PC-3 (cell line): Measurements from ENCODE around the gene CSHL1. TPM values are rescaled to one million over a fixed set of nuclear protein-coding genes. Genes with fewer than 3 reads are reported as not detected.
"Not testable (repeated sequence)": the region's sequence is repeated elsewhere in the genome, so short reads cannot be mapped to it uniquely, and the experiment has no call there.

ENCODE experiments used
- ATAC-seq: fragments of 200-7000 bp; cut with Tn5 transposase; 2 replicates; pipeline ENCODE4 v1.9.1; 2020; ENCODE audit warnings: mild to moderate bottlenecking, moderate library complexity
- BruUV-seq: library from RNA; stranded (reverse); fragments of 400-500 nt; replicated peaks from 2 replicates; lab custom pipeline; 2021; lab: Mats Ljungman, UMichigan
- CTCF ChIA-PET: fragments of 300-600 bp; sonication (Branson Sonifier 250); formaldehyde crosslinking; loops from one replicate; lab custom pipeline; 2022; ENCODE audit warnings: antibody characterized with exemption; lab: Charles Lee
- POLR2A ChIA-PET: fragments of 300-600 bp; sonication (Branson Sonifier 250); formaldehyde crosslinking; loops from one replicate; lab custom pipeline; 2022; ENCODE audit warnings: antibody characterized with exemption; ENCODE audit not compliant: unreplicated experiment; lab: Charles Lee
- DNase-seq: peaks from one replicate; pipeline ENCODE4 v3.0.0-alpha.2; 2015
- H2AFZ ChIP-seq: fragments of 300-600 bp; sonication (generic); 2 replicates; pipeline ENCODE4 v1.6.0; 2016; ENCODE audit warnings: antibody characterized with exemption, low read length
- H3F3A ChIP-seq: fragments of 300-600 bp; sonication (generic); one replicate; pipeline ENCODE4 v1.6.0; 2017; ENCODE audit warnings: antibody characterized with exemption, low read length, control low read depth, mild to moderate bottlenecking; ENCODE audit not compliant: unreplicated experiment
- H3K27ac ChIP-seq: fragments of 300-600 bp; sonication (generic); 2 replicates; pipeline ENCODE4 v1.5.1; 2016; ENCODE audit warnings: mild to moderate bottlenecking, low read length
- H3K27me3 ChIP-seq: fragments of 300-600 bp; sonication (generic); 2 replicates; pipeline ENCODE4 v1.6.1; 2016; ENCODE audit warnings: low read length, mixed read lengths
- H3K36me3 ChIP-seq: fragments of 300-600 bp; sonication (generic); 2 replicates; pipeline ENCODE4 v1.6.1; 2016; ENCODE audit warnings: low read depth, mixed run types, low read length, mixed read lengths
- H3K4me1 ChIP-seq: fragments of 300-600 bp; sonication (generic); 2 replicates; pipeline ENCODE4 v1.5.1; 2016; ENCODE audit warnings: low read length; ENCODE audit not compliant: insufficient read depth
- H3K4me2 ChIP-seq: fragments of 300-600 bp; sonication (generic); 2 replicates; pipeline ENCODE4 v1.6.0; 2016; ENCODE audit warnings: low read length
- H3K4me3 ChIP-seq: fragments of 300-600 bp; sonication (generic); 2 replicates; pipeline ENCODE4 v1.5.1; 2016; ENCODE audit warnings: mild to moderate bottlenecking, low read length, mixed read lengths
- H3K79me2 ChIP-seq: fragments of 300-600 bp; sonication (generic); 2 replicates; pipeline ENCODE4 v1.6.1; 2017; ENCODE audit warnings: low read length, mixed read lengths
- H3K9ac ChIP-seq: fragments of 300-600 bp; sonication (generic); 2 replicates; pipeline ENCODE4 v1.6.0; 2016; ENCODE audit warnings: mild to moderate bottlenecking, low read length
- H3K9me2 ChIP-seq: fragments of 300-600 bp; sonication (generic); replicated peaks from 2 replicates; pipeline ENCODE4 v1.6.1; 2016; ENCODE audit warnings: mixed run types, low read length, mixed read lengths
- H3K9me3 ChIP-seq: fragments of 300-600 bp; sonication (generic); 2 replicates; pipeline ENCODE4 v1.6.1; 2016; ENCODE audit warnings: low read length, mixed read lengths
- H4K20me1 ChIP-seq: fragments of 300-600 bp; sonication (generic); 2 replicates; pipeline ENCODE4 v1.6.1; 2016; ENCODE audit warnings: low read length, mixed read lengths
- intact Hi-C: fragments of 100-400 bp; cut with micrococcal nuclease; formaldehyde crosslinking; loops from 2 replicates; pipeline ENCODE4 v1.9.0; 2023
- total RNA-seq: library from RNA; depleted of rRNA; stranded (reverse); fragments of >200 nt; gene quantifications from 2 replicates; pipeline ENCODE4 v1.2.3, GENCODE V29; 2014

CSHL1 gene
- total RNA-seq, 1 experiment from 2014 or later: not detected

- intact Hi-C loops, CTCF ChIA-PET: not testable (repeated sequence)
Observed at GRCh38 chr17:63896524-63897354, 14.3 kb downstream of the CSHL1 start, which contains the start of gene CSH1. Gene CSH1 (minus strand): TSS chr17:63896574. CDS start chr17:63896511, 63 bp downstream.

GRCh38 chr17:63894821-63895220 lies 16.2 kb downstream of the CSHL1 start:
- CTCF ChIA-PET, H3K4me1 ChIP-seq, BruUV-seq: not testable (repeated sequence)

More at GRCh38 chr17:63896524-63897354, 14.3 kb downstream of the CSHL1 start, which contains the start of gene CSH1:
- POLR2A ChIA-PET, H4K20me1 ChIP-seq, H3K27ac ChIP-seq, H3F3A ChIP-seq, DNase-seq, H3K4me1 ChIP-seq, H2AFZ ChIP-seq, ATAC-seq, H3K4me3 ChIP-seq, H3K36me3 ChIP-seq, H3K4me2 ChIP-seq, BruUV-seq, H3K79me2 ChIP-seq, H3K9me3 ChIP-seq, H3K9ac ChIP-seq, H3K9me2 ChIP-seq: not testable (repeated sequence)
- peaks cover 12% of the 10 kb centered on the region; the same call in 1 of the 2 replicates for H3K27me3 ChIP-seq

GRCh38 chr17:63894021-63894420 lies 17.0 kb downstream of the CSHL1 start:
- not testable (repeated sequence) for BruUV-seq

More at GRCh38 chr17:63894821-63895220, 16.2 kb downstream of the CSHL1 start:
- POLR2A ChIA-PET, H3K9ac ChIP-seq, H3K36me3 ChIP-seq, H2AFZ ChIP-seq, H3K4me3 ChIP-seq, H4K20me1 ChIP-seq, H3K4me2 ChIP-seq, H3K27ac ChIP-seq, H3F3A ChIP-seq, intact Hi-C loops, H3K9me3 ChIP-seq, ATAC-seq, H3K79me2 ChIP-seq, H3K9me2 ChIP-seq, DNase-seq: not testable (repeated sequence)
- H3K27me3 ChIP-seq: peaks cover 12% of the 10 kb centered on the region; the same call in 1 of the 2 replicates

GRCh38 chr17:63892316-63893037 lies 18.6 kb downstream of the CSHL1 start:
- BruUV-seq, H2AFZ ChIP-seq, DNase-seq, H3F3A ChIP-seq, H3K4me1 ChIP-seq, H3K9me3 ChIP-seq, H3K9me2 ChIP-seq, POLR2A ChIA-PET, H3K27me3 ChIP-seq, H3K79me2 ChIP-seq, H3K36me3 ChIP-seq, ATAC-seq, CTCF ChIA-PET, H3K27ac ChIP-seq, H3K4me3 ChIP-seq, H3K9ac ChIP-seq, H3K4me2 ChIP-seq, intact Hi-C loops, H4K20me1 ChIP-seq: not testable (repeated sequence)

More at GRCh38 chr17:63894021-63894420, 17.0 kb downstream of the CSHL1 start:
- POLR2A ChIA-PET, H3K79me2 ChIP-seq, H2AFZ ChIP-seq, H3K4me1 ChIP-seq, H3K9me3 ChIP-seq, H3F3A ChIP-seq, H3K9me2 ChIP-seq, H3K36me3 ChIP-seq, DNase-seq, ATAC-seq, H3K4me3 ChIP-seq, H3K27ac ChIP-seq, CTCF ChIA-PET, H3K27me3 ChIP-seq, intact Hi-C loops, H3K9ac ChIP-seq, H4K20me1 ChIP-seq, H3K4me2 ChIP-seq: not testable (repeated sequence)
